ENCODE data around the gene RRAS2.

Gene RRAS2

GRCh38 chr11:14372011-14372410, 13.0 kb upstream of the RRAS2 start:
- no peak for DNase-seq (ENCODE audit: low spot score)
- TF ChIP-seq CTCF (IDR thresholded peaks at IDR 0.05; ENCODE audit: extremely low read depth, insufficient read depth, missing control alignments): no peak
- in situ Hi-C loops (cut with MboI; ENCODE audit: low pct_unique_long_range_greater_than_20kb, low sequenced_read_pairs, unreplicated experiment): no loop called here

GRCh38 chr11:14371249-14371648, 12.3 kb upstream of the RRAS2 start:
- TF ChIP-seq CTCF (IDR thresholded peaks at IDR 0.05; ENCODE audit: extremely low read depth, insufficient read depth, missing control alignments): no peak
- in situ Hi-C loops (cut with MboI; ENCODE audit: low pct_unique_long_range_greater_than_20kb, low sequenced_read_pairs, unreplicated experiment): no loop called here
- DNase-seq (ENCODE audit: low spot score): no peak

GRCh38 chr11:14370496-14370895, 11.5 kb upstream of the RRAS2 start:
- DNase-seq (ENCODE audit: low spot score): no peak
- in situ Hi-C loops (cut with MboI; ENCODE audit: low pct_unique_long_range_greater_than_20kb, low sequenced_read_pairs, unreplicated experiment): no loop called here
- no peak for TF ChIP-seq CTCF (IDR thresholded peaks at IDR 0.05; ENCODE audit: extremely low read depth, insufficient read depth, missing control alignments)

DNA sequence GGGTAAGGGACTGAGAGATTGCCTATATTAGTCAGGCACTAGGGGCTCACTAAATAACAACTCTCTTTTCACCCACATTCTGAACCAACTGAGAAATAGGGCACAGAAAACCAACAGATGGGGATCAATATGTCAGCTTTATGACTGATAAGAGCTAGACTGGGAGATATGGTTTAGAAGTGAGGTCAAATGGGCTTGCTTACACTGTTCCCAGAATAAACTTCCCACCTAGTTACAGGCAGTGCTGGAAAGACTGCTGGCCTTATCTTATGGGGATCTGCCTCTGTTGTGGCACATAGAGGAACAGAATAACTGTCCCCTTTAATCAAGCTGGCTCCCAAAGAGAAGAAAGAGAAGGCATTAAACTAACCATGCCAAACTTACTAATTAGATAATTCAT, 10.6 kb upstream of the RRAS2 start:
- no peak for TF ChIP-seq CTCF (IDR thresholded peaks at IDR 0.05; ENCODE audit: extremely low read depth, insufficient read depth, missing control alignments)
- in situ Hi-C loops (cut with MboI; ENCODE audit: low pct_unique_long_range_greater_than_20kb, low sequenced_read_pairs, unreplicated experiment): no loop called here
- DNase-seq (ENCODE audit: low spot score): no peak

DNA sequence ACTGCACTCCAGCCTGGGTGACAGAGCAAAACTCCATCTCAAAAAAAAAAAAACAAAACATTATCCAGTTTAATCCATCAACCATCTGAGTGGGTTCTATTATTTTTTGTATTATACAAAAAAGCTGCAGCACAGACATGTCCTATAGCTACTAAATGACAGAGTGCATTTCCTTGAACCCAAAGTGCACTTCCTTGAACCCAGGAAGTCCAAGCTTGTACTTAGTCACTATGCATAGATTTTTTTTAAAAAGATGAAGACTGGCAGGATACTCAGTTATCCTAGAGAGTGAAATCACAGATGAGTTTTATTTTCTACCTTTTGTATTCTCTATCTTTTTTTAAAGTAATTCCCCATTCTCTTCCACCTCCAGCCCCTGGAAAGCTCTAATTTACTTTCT, 8.0 kb upstream of the RRAS2 start:
- in situ Hi-C loops (cut with MboI; ENCODE audit: low pct_unique_long_range_greater_than_20kb, low sequenced_read_pairs, unreplicated experiment): no loop called here
- TF ChIP-seq CTCF (IDR thresholded peaks at IDR 0.05; ENCODE audit: extremely low read depth, insufficient read depth, missing control alignments): no peak
- DNase-seq (ENCODE audit: low spot score): no peak

GRCh38 chr11:14364322-14364721, 5.3 kb upstream of the RRAS2 start:
- in situ Hi-C loops (cut with MboI; ENCODE audit: low pct_unique_long_range_greater_than_20kb, low sequenced_read_pairs, unreplicated experiment): no loop called here
- no peak for TF ChIP-seq CTCF (IDR thresholded peaks at IDR 0.05; ENCODE audit: extremely low read depth, insufficient read depth, missing control alignments)
- no peak for DNase-seq (ENCODE audit: low spot score)

DNA sequence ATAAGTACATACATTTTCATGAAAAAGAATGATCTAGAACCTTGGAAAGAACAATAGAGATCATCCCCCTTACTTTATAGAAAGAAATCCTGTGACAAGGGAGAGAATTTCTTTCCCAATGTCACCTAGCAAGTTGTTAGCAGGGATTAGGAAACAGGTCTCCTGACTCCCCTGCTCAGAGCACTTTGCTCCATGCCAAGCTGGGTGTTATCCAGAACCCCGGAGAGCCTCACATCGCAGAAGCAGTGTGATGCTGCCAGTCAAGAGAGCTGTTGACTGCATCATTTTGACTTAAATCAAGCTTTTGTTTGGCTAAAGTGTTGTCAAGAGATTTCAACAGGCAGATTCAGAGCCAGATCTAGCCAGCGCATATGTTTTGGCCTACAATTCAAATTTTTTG, 3.6 kb upstream of the RRAS2 start:
- no peak for DNase-seq (ENCODE audit: low spot score)
- TF ChIP-seq CTCF (IDR thresholded peaks at IDR 0.05; ENCODE audit: extremely low read depth, insufficient read depth, missing control alignments): no peak
- in situ Hi-C loops (cut with MboI; ENCODE audit: low pct_unique_long_range_greater_than_20kb, low sequenced_read_pairs, unreplicated experiment): no loop called here
